Measurements from ENCODE around the gene SARS1.
"Not testable (repeated sequence)": the region's sequence is repeated elsewhere in the genome, so short reads cannot be mapped to it uniquely, and the experiment has no call there.

Gene SARS1

GRCh38 chr1:109213824-109214693 lies at the start of gene SARS1:
Gene SARS1 (plus strand): TSS chr1:109213918. CDS start chr1:109213993, 75 bp downstream.
- intact Hi-C loops (cut with DNase I), result no loop called here
- DNase-seq, result peak; percentile 75 to 96 (median 91)

DNA sequence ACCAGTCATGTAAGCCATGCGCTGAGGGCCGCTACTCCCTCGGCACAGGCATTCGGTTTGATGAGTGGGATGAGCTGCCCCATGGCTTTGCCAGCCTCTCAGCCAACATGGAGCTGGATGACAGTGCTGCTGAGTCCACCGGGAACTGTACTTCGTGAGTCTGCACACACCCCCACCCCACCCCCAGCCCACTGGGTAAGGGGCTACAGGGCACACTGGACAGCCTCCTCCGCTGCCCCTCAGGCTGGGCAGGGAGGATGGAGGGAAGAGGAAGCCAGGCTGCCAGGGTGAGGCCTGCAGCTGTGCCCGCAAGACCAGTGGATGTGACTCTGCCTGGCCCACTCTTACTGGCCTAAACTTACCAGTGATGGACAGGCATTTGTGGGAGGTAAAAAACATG lies 49.2 kb upstream of the SARS1 start:
- intact Hi-C loops (cut with DNase I), result no loop called here
- no peak for DNase-seq

DNA sequence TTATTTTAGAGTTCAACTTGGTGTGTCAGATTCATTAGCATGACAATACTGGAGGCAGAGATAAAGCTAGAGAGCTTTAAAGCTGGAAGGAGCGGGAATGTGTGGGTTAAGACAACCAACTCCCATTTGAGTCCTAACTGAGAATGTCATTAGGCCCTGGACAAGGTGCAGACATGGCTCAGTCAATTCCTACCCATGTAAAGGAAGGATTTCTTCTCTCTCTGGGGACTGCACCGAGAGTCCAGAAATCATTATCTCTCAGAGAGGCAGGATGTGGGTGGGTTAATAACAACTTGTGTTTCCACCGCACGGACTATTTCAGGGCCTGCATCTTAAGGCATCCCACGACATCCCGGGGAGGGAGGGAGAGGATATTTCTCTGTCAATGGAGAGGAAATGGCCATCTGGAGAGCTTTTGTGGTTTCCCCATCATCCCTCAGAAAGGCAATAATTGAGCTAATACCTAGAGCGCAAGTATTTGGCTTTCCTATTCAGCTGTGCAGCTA lies 46.7 kb upstream of the SARS1 start:
- intact Hi-C loops (cut with DNase I), result no loop called here
- DNase-seq, result no peak

GRCh38 chr1:109170035-109170764 lies 43.5 kb upstream of the SARS1 start:
- DNase-seq, result no peak
- intact Hi-C loops (cut with DNase I), result no loop called here

DNA sequence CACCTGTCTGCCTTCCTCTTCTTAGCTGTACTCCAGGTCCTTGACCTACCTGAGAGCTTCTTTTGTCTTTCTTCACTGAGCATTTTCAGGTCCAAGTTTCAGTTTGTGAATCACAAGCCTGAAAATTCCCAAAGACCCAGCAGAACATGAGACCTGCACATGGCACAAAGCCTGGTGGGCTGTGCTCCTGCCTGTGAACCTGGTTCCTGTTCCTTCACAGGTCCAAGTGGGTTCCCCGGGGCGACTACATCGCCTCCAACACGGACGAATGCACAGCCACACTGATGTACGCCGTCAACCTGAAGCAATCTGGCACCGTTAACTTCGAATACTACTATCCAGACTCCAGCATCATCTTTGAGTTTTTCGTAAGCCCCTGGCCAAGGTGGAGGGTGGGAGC lies 42.1 kb upstream of the SARS1 start:
- intact Hi-C loops (cut with DNase I), result no loop called here
- no peak for DNase-seq

DNA sequence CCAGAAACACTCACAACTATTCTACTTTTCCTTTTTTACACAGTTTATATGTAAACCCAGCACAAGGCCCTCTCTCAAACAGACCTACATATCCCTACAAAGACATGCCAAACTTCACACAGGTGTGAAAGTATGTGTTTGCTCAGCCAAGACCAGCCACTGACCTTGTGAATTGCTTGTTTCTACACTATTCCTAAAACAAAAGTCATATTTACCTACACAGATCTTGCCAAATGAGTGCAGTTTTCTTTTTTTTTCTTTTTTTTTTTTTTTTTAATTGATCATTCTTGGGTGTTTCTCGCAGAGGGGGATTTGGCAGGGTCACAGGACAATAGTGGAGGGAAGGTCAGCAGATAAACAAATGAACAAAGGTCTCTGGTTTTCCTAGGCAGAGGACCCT lies 37.4 kb upstream of the SARS1 start:
- intact Hi-C loops (cut with DNase I); DNase-seq: not testable (repeated sequence)

- DNase-seq, result not testable (repeated sequence)
- intact Hi-C loops (cut with DNase I), result loop anchor here (10.0 kb wide), 1 partner anchor 66 kb away; the partner anchor contains the start of gene ELAPOR1
Observed at GRCh38 chr1:109180715-109181084, 33.0 kb upstream of the SARS1 start.

GRCh38 chr1:109181085-109181806 lies 32.5 kb upstream of the SARS1 start:
- intact Hi-C loops (cut with DNase I), result loop anchor here (10.0 kb wide), 1 partner anchor 66 kb away; the partner anchor contains the start of gene ELAPOR1
- DNase-seq, result no peak

- intact Hi-C loops (cut with DNase I), result loop anchor here (10.0 kb wide), 1 partner anchor 67 kb away; the partner anchor contains the start of gene ELAPOR1
Observed at GRCh38 chr1:109181807-109182163, 31.9 kb upstream of the SARS1 start.

GRCh38 chr1:109183058-109183738 lies 30.5 kb upstream of the SARS1 start:
- intact Hi-C loops (cut with DNase I), result loop anchor here (10.0 kb wide), 1 partner anchor 68 kb away; the partner anchor contains the start of gene ELAPOR1
- DNase-seq, result no peak

More at GRCh38 chr1:109181807-109182163, 31.9 kb upstream of the SARS1 start:
- no peak for DNase-seq

DNA sequence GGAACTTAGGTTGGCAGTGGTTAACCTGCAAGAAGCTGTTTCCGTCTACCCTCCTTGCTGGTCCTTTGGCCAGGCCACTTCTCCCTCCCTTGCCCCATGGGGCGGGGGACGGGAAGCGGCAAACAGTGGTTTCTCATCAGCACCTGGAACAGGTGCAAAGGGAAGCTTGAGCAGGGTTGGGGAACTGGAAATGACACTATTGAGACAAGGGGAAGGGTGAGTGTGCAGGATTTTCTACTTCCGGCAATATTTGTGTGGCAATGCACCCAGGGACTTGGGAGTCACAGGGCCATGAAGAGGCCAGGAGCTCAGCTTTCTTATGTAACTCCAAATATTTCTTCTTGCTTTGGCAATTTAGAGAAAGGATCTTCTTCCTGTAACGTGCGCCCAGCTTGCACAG lies 29.0 kb upstream of the SARS1 start:
- intact Hi-C loops (cut with DNase I), result loop anchor here (10.0 kb wide), 1 partner anchor 70 kb away; the partner anchor contains the start of gene ELAPOR1
- DNase-seq, result peak in 1 of 42 donors; percentile 13

- intact Hi-C loops (cut with DNase I), result loop anchor here (10.0 kb wide), 1 partner anchor 71 kb away; the partner anchor contains the start of gene ELAPOR1
- no peak for DNase-seq
Observed at GRCh38 chr1:109185357-109185756, 28.4 kb upstream of the SARS1 start.

DNA sequence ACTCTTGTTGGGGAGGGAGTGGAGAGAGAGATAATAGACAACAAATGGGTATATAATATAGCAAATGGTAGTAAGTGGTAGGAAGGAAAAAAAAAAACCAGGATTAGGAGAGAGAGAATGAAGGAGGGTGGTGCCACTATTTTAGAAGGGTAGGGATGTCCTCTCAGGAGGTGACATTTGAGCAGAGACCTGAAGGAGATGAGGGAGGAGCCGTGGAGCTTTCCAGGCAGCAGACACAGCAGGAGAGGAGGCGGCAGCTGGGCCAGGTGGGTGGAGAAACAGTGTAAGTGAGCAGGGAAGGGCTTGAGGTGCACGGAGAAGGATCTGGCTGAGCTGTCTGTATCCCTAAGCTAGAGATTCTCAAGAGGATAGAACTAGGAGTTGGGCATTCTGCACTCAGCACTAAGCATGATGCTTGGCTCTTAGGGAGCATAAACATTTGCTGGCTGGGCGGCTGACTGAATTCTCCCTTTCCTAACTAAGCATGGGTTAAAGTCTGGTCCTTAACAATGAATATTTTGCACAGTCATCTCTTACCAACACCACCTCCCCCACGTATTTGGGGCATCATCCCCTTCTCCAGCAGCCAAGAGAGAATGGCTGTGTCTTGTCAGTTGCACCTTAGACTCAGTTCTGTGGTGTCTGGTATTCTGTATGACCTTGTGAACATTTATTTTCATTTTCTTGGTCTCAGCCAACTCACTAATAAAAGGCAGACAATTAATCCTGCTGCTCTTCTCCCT lies 27.6 kb upstream of the SARS1 start:
- intact Hi-C loops (cut with DNase I), result loop anchor here (10.0 kb wide), 1 partner anchor 71 kb away; the partner anchor contains the start of gene ELAPOR1
- DNase-seq, result peak in 39 of 42 donors; percentile 27 to 89 (median 66)

- DNase-seq, result peak; percentile 13 to 87 (median 68)
- intact Hi-C loops (cut with DNase I), result loop anchor here (10.0 kb wide), 1 partner anchor 72 kb away; the partner anchor contains the start of gene ELAPOR1
Observed at GRCh38 chr1:109186733-109187086, 27.0 kb upstream of the SARS1 start.

DNA sequence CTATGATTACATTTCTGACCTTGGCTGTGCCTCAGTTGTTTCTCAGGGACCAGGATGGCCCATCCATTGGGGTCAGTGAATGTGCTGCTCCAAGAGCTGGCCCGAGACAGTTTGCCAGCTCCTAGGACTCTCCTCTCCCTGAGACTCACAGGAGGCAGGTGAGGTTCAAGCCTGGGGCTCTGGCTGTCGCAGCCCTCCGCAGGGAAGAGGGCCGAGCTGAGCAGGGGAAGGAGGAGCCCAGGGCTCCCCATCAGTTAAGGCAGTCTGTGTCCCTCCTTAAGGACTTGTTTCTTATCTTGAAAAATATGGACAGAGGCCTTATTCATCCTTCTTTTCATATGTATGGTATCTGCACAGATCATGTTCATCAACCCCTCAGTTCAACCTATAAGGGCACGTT lies 26.6 kb upstream of the SARS1 start:
- DNase-seq, result no peak
- intact Hi-C loops (cut with DNase I), result loop anchor here (10.0 kb wide), 1 partner anchor 72 kb away; the partner anchor contains the start of gene ELAPOR1

- no peak for DNase-seq
- intact Hi-C loops (cut with DNase I), result loop anchor here (10.0 kb wide), 1 partner anchor 73 kb away; the partner anchor contains the start of gene ELAPOR1
Observed at GRCh38 chr1:109188200-109188599, 25.5 kb upstream of the SARS1 start.

DNA sequence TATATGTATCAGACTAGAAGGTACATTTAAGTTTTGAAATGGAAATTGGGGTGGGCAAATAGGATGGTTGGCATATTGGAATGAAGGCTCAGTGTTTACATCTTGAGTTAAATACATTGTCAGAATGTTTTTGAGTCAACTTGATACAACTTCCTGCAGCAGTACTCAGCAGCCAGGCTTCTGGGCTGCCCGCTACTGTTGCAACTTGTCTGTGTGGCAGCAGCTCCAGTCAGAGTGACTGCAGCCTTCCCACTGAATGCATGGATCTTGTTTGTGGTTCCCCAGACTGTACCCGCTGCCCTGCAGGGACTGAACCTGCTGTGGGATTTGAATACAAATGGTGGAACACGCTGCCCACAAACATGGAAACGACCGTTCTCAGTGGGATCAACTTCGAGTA lies 24.9 kb upstream of the SARS1 start:
- no peak for DNase-seq
- intact Hi-C loops (cut with DNase I), result loop anchor here (10.0 kb wide), 1 partner anchor 74 kb away; the partner anchor contains the start of gene ELAPOR1

All from head of caudate nucleus (tissue), 42 donors.